M059J (cell line): ENCODE measurements around the gene DOP1A. TPM values are rescaled to one million over a fixed set of nuclear protein-coding genes. Genes with fewer than 3 reads are reported as not detected.
"Not testable (repeated sequence)": the region's sequence is repeated elsewhere in the genome, so short reads cannot be mapped to it uniquely, and the experiment has no call there.

Experiments used
- DNase-seq: peaks from one replicate; pipeline ENCODE4 v3.0.0-alpha.2; 2012; ENCODE audit warnings: low read depth
- total RNA-seq: library from RNA; depleted of rRNA; stranded (reverse); fragments of >200 nt; shearing (Covaris generic); gene quantifications from 2 replicates; pipeline ENCODE4 v1.2.3, GENCODE V29; 2014

Gene DOP1A
- total RNA-seq, 1 experiment from 2014 or later: 17.5 TPM

GRCh38 chr6:83151114-83151513 lies 83.6 kb downstream of the DOP1A start:
- no peak for DNase-seq

GRCh38 chr6:83152913-83153312 lies 85.4 kb downstream of the DOP1A start:
- DNase-seq: no peak

GRCh38 chr6:83153883-83154521 lies 86.5 kb downstream of the DOP1A start:
- DNase-seq: no peak

- no peak for DNase-seq
Measured at GRCh38 chr6:83155794-83156193, 88.3 kb downstream of the DOP1A start.

GRCh38 chr6:83160167-83160566 lies 92.7 kb downstream of the DOP1A start:
- DNase-seq: no peak

- no peak for DNase-seq
Measured at GRCh38 chr6:83167726-83168278, 100.3 kb downstream of the DOP1A start.

- DNase-seq: no peak
Measured at GRCh38 chr6:83168556-83168955, 101.1 kb downstream of the DOP1A start.

- DNase-seq: no peak
Measured at GRCh38 chr6:83169106-83169505, 101.6 kb downstream of the DOP1A start.

- DNase-seq: no peak
Measured at GRCh38 chr6:83169511-83169910, 102.0 kb downstream of the DOP1A start.

- DNase-seq: no peak
Measured at GRCh38 chr6:83176246-83176645, 108.8 kb downstream of the DOP1A start.

- DNase-seq: no peak
Measured at GRCh38 chr6:83180426-83180950, 113.0 kb downstream of the DOP1A start.

GRCh38 chr6:83182114-83182513 lies 114.6 kb downstream of the DOP1A start:
- no peak for DNase-seq

- peak; percentile 98 for DNase-seq
Measured at GRCh38 chr6:83183082-83183828, 115.8 kb downstream of the DOP1A start.

- no peak for DNase-seq
Measured at GRCh38 chr6:83185096-83185495, 117.6 kb downstream of the DOP1A start.

- DNase-seq: no peak
Measured at GRCh38 chr6:83188501-83188900, 121.0 kb downstream of the DOP1A start.

GRCh38 chr6:83190626-83191025 lies 123.2 kb downstream of the DOP1A start:
- no peak for DNase-seq

- DNase-seq: not testable (repeated sequence)
Measured at GRCh38 chr6:83191974-83192373, 124.5 kb downstream of the DOP1A start.

GRCh38 chr6:83192456-83192855 lies 125.0 kb downstream of the DOP1A start:
- DNase-seq: no peak

GRCh38 chr6:83192871-83193746 lies 125.6 kb downstream of the DOP1A start, which contains the start of the genes PGM3 and RWDD2A:
PGM3 (minus strand) TSS chr6:83193265; CDS start chr6:83191012, 2,253 bp downstream.
RWDD2A (plus strand) TSS chr6:83193357; CDS start chr6:83194452, 1,095 bp downstream.
- peak; percentile 89 for DNase-seq

GRCh38 chr6:83193747-83194566 lies 126.5 kb downstream of the DOP1A start:
- DNase-seq: peak; percentile 51
